ENCODE results near the gene C17orf67.

C17orf67 gene

GRCh38 chr17:56819431-56820145, 14.1 kb downstream of the C17orf67 start:
- TF ChIP-seq ZNF565 (CRISPR knock-in tag; conservative IDR thresholded peaks at IDR 0.05; ENCODE audit: low read depth) (no peak), RARB (CRISPR knock-in tag; IDR thresholded peaks at IDR 0.05) (no peak), SNAI2 (CRISPR knock-in tag; IDR thresholded peaks at IDR 0.05) (no peak), ZNF70 (CRISPR knock-in tag; IDR thresholded peaks at IDR 0.05) (no peak), ZC3H10 (CRISPR knock-in tag; IDR thresholded peaks at IDR 0.05) (no peak), POU6F1 (CRISPR knock-in tag; IDR thresholded peaks at IDR 0.05; ENCODE audit: borderline replicate concordance, low read depth) (no peak), GLIS3 (CRISPR knock-in tag; IDR thresholded peaks at IDR 0.05) (no peak), BACH2 (CRISPR knock-in tag; IDR thresholded peaks at IDR 0.05; ENCODE audit: borderline replicate concordance) (no peak), ZFP3 (CRISPR knock-in tag; IDR thresholded peaks at IDR 0.05) (no peak), CSRNP3 (CRISPR knock-in tag; IDR thresholded peaks at IDR 0.05) (no peak), CREB5 (CRISPR knock-in tag; IDR thresholded peaks at IDR 0.05; ENCODE audit: low read depth) (no peak), TOX (CRISPR knock-in tag; IDR thresholded peaks at IDR 0.05; ENCODE audit: borderline replicate concordance) (no peak), ZFP30 (CRISPR knock-in tag; IDR thresholded peaks at IDR 0.05) (no peak), ZNF8 (CRISPR knock-in tag; IDR thresholded peaks at IDR 0.05) (no peak), TCF4 (CRISPR knock-in tag; IDR thresholded peaks at IDR 0.05; ENCODE audit: borderline replicate concordance) (no peak), ISL1 (CRISPR knock-in tag; IDR thresholded peaks at IDR 0.05) (no peak), TSHZ2 (CRISPR knock-in tag; IDR thresholded peaks at IDR 0.05) (no peak), ARNTL (CRISPR knock-in tag; IDR thresholded peaks at IDR 0.05; ENCODE audit: borderline replicate concordance, low read depth) (no peak), OSR1 (CRISPR knock-in tag; IDR thresholded peaks at IDR 0.05) (no peak), PATZ1 (CRISPR knock-in tag; IDR thresholded peaks at IDR 0.05; ENCODE audit: borderline replicate concordance) (no peak)
- peak; percentile 92 for ATAC-seq

GRCh38 chr17:56819030-56819429, 14.7 kb downstream of the C17orf67 start:
- ATAC-seq: no peak
- TF ChIP-seq POU6F1 (CRISPR knock-in tag; IDR thresholded peaks at IDR 0.05; ENCODE audit: borderline replicate concordance, low read depth) (no peak), ZNF70 (CRISPR knock-in tag; IDR thresholded peaks at IDR 0.05) (0 out of 2 replicates have a peak, but pooled peaks have one; percentile 42)

Measured in SK-N-SH treated with all-trans-retinoic acid at 6 μM for 48 hours (cell line).